ENCODE results near the gene SKOR1. TPM values are rescaled to one million over a fixed set of nuclear protein-coding genes. Genes with fewer than 3 reads are reported as not detected.

SKOR1 gene
- polyA plus RNA-seq, 3 donors from 2014 or later: 0.08 TPM; not detected in 2

GRCh38 chr15:67826717-67827561, 1.6 kb downstream of the SKOR1 start:
- peaks cover 12 to 27% of the 10 kb centered on the region in 2 donors for H3K4me1 Mint-ChIP-seq
- peaks cover 0 to 3% (median 0%) of the 10 kb centered on the region in 6 donors for H3K9me3 Mint-ChIP-seq
- peaks cover 34 to 71% (median 49%) of the 10 kb centered on the region in 3 donors for H3K27me3 Mint-ChIP-seq (ENCODE audit: low read depth in 3 of 3)
- peaks cover 0 to 7% (median 0%) of the 10 kb centered on the region in 3 donors for H3K36me3 Mint-ChIP-seq
- DNase-seq: no peak
- H3K4me3 Mint-ChIP-seq: no peak overlapping the region
- H3K27ac Mint-ChIP-seq: no peak overlapping the region

- Mint-ChIP-seq H3K4me1 (peaks cover 13 to 23% of the 10 kb centered on the region in 2 donors), H3K9me3 (peaks cover 0 to 3% (median 0%) of the 10 kb centered on the region in 6 donors), H3K4me3 (no peak overlapping the region), H3K36me3 (peaks cover 0 to 7% (median 0%) of the 10 kb centered on the region in 3 donors), H3K27ac (peak overlapping the region in 1 of 6 donors; percentile 46), H3K27me3 (ENCODE audit: low read depth in 3 of 3) (peaks cover 35 to 67% (median 46%) of the 10 kb centered on the region in 3 donors)
- no peak for DNase-seq
Measured at GRCh38 chr15:67827562-67828277, 2.4 kb downstream of the SKOR1 start.

GRCh38 chr15:67828278-67828968, 3.1 kb downstream of the SKOR1 start:
- peak overlapping the region in 1 of 5 donors; percentile 40 for H3K4me3 Mint-ChIP-seq
- H3K36me3 Mint-ChIP-seq: peaks cover 0 to 7% (median 0%) of the 10 kb centered on the region in 3 donors
- H3K9me3 Mint-ChIP-seq: peaks cover 0 to 3% (median 0%) of the 10 kb centered on the region in 6 donors
- peaks cover 35 to 70% (median 51%) of the 10 kb centered on the region in 3 donors for H3K27me3 Mint-ChIP-seq (ENCODE audit: low read depth in 3 of 3)
- H3K4me1 Mint-ChIP-seq: peaks cover 18 to 30% of the 10 kb centered on the region in 2 donors
- H3K27ac Mint-ChIP-seq: peak overlapping the region in 2 of 6 donors; percentile 45 to 46
- DNase-seq: no peak

DNA sequence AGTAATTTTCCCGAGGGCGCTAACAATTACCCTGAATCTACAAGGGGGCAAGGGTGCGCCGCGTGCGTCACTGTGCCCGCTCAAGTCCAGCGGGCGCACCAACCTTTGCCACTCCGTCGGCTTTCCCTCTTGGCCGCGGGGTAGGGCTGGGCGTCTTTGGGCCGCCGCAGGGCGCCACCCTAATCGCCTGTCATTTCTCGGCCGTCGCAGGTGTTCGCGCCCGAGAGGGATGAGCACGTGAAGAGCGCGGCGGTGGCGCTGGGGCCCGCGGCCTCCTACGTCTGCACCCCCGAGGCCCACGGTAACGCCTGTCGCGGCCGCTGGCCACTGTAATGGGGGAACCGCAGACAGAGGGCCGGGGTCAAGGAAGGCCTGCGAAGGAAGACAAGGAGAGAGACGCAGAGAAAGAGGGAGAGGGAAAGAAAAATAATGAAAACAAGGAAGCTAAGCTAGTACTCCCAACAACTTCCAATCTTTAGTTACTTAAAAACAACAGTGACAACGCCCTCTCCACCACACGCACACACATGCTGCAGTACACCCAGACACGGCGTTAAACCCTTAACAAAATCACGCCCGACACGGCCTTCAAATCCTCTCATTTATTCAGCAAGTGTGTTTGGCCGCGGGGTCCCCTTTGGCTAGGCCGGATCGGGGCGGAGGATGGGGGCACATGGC, 3.8 kb downstream of the SKOR1 start:
- Mint-ChIP-seq H3K9me3 (peaks cover 0 to 3% (median 0%) of the 10 kb centered on the region in 6 donors), H3K36me3 (peaks cover 0 to 2% (median 0%) of the 10 kb centered on the region in 3 donors), H3K4me1 (peaks cover 16 to 29% of the 10 kb centered on the region in 2 donors), H3K27ac (peak overlapping the region in 1 of 6 donors; percentile 46), H3K27me3 (ENCODE audit: low read depth in 3 of 3) (peaks cover 31 to 69% (median 51%) of the 10 kb centered on the region in 3 donors), H3K4me3 (peak overlapping the region in 1 of 5 donors; percentile 53)
- no peak for DNase-seq

DNA sequence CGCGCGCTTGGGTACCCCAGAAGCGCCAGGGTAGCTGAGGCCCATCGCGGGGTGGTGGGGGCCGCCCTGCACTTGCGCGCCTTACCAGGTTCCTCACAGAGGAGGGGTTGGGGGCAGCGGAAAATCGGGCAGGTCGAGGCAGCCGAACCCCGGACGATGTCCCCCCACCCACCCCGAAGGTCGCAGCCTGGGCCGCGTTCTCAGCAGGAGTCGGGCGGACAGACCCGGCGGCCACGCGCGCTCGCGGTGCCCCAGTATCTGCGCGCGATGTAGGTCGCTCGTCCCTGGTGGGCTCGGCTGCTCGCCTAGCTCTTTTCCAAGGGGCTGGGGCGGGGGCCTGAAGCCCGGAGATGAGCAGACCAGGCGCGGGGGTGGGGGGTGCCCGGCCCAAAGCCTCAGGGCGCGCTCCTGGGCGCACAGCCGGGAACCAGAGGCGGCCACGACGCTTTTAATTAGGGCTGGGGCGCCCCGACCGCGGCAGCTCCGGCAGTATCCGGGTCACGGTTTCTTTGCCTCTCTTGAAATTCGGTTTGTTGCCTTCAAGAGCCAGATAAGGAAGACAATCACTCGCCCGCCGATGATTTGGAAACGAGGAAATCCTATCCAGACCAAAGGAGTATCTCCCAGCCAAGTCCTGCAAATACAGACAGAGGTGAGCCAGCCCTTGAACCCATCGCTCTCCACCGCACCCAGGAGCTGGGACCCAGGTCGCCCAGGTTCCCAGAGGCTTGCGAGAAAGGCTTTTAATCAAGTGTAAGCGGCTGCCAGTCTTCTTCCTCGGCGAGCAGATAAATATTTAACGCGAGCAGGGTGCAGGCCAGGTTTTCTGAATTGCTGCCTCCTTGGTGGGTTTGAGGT, 4.6 kb downstream of the SKOR1 start:
- Mint-ChIP-seq H3K27me3 (ENCODE audit: low read depth in 3 of 3) (peaks cover 34 to 68% (median 54%) of the 10 kb centered on the region in 3 donors), H3K27ac (no peak overlapping the region), H3K9me3 (peaks cover 0 to 3% (median 0%) of the 10 kb centered on the region in 6 donors), H3K36me3 (no peaks in the 10 kb centered on the region), H3K4me3 (peak overlapping the region in 1 of 5 donors; percentile 53), H3K4me1 (peaks cover 21 to 34% of the 10 kb centered on the region in 2 donors)
- no peak for DNase-seq

- Mint-ChIP-seq H3K27ac (no peak overlapping the region), H3K27me3 (ENCODE audit: low read depth in 3 of 3) (peaks cover 39 to 66% (median 63%) of the 10 kb centered on the region in 3 donors), H3K36me3 (no peaks in the 10 kb centered on the region), H3K9me3 (peaks cover 0 to 3% (median 0%) of the 10 kb centered on the region in 6 donors), H3K4me3 (no peak overlapping the region), H3K4me1 (peaks cover 35 to 43% of the 10 kb centered on the region in 2 donors)
- DNase-seq: no peak
Measured at GRCh38 chr15:67831363-67831762, 6.1 kb downstream of the SKOR1 start.

GRCh38 chr15:67832031-67832551, 6.8 kb downstream of the SKOR1 start:
- peaks cover 0 to 3% (median 0%) of the 10 kb centered on the region in 6 donors for H3K9me3 Mint-ChIP-seq
- H3K4me1 Mint-ChIP-seq: peaks cover 39 to 44% of the 10 kb centered on the region in 2 donors
- H3K27me3 Mint-ChIP-seq (ENCODE audit: low read depth in 3 of 3): peaks cover 40 to 64% (median 63%) of the 10 kb centered on the region in 3 donors
- DNase-seq: no peak
- no peaks in the 10 kb centered on the region for H3K36me3 Mint-ChIP-seq
- H3K27ac Mint-ChIP-seq: no peak overlapping the region
- no peak overlapping the region for H3K4me3 Mint-ChIP-seq

DNA sequence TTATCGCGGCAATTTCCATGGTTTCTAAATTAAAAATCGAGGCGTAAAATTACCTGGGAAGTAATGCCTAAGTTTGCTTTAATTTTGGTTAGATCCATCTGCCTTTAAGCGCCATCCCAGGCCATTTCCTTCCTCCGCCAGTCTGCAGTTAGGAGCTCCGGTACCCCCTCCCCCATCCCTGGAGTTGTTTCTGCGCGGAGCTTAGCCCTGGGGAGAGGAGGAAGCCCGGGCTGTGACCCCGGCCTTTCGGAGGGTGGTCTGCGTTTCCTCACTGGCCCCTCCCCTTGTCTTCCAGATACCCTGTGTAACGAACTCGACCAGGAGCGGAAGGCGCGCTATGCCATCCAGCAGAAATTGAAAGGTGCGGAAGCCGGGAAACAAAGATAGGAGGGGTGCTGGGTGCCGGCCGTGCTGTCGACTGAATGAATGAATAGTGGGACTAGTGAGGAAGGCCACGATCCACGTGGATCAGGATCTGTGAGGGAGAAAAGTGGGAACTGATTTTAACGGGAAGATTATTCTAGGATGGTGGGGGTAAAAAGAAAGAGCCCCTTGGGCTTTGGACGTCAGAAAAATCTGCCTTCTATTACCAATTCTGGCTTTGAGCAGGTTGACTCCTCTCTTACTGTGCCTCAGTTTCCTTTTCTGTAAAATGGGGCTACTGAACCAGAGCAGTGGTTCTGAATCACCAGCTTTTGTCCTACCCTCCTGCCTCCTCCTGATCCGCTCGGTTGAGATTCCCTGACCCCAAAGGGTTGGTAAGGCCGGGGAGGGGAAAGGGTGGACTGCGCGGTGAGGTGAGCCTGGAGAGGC, 7.8 kb downstream of the SKOR1 start:
- H3K4me1 Mint-ChIP-seq: peaks cover 44 to 46% of the 10 kb centered on the region in 2 donors
- no peak overlapping the region for H3K27ac Mint-ChIP-seq
- DNase-seq: no peak
- H3K4me3 Mint-ChIP-seq: peak overlapping the region; percentile 40 to 89 (median 77)
- no peaks in the 10 kb centered on the region for H3K36me3 Mint-ChIP-seq
- peaks cover 0 to 3% (median 0%) of the 10 kb centered on the region in 6 donors for H3K9me3 Mint-ChIP-seq
- peaks cover 39 to 66% (median 65%) of the 10 kb centered on the region in 3 donors for H3K27me3 Mint-ChIP-seq (ENCODE audit: low read depth in 3 of 3)

- H3K27me3 Mint-ChIP-seq (ENCODE audit: low read depth in 3 of 3): peaks cover 37 to 58% (median 58%) of the 10 kb centered on the region in 3 donors
- H3K4me3 Mint-ChIP-seq: peak overlapping the region; percentile 77 to 89 (median 85)
- peaks cover 48 to 52% of the 10 kb centered on the region in 2 donors for H3K4me1 Mint-ChIP-seq
- H3K36me3 Mint-ChIP-seq: no peaks in the 10 kb centered on the region
- DNase-seq: peak in 1 of 3 donors; percentile 22
- no peak overlapping the region for H3K27ac Mint-ChIP-seq
- H3K9me3 Mint-ChIP-seq: peaks cover 0 to 3% (median 0%) of the 10 kb centered on the region in 6 donors
Measured at GRCh38 chr15:67833710-67834511, 8.6 kb downstream of the SKOR1 start.

DNA sequence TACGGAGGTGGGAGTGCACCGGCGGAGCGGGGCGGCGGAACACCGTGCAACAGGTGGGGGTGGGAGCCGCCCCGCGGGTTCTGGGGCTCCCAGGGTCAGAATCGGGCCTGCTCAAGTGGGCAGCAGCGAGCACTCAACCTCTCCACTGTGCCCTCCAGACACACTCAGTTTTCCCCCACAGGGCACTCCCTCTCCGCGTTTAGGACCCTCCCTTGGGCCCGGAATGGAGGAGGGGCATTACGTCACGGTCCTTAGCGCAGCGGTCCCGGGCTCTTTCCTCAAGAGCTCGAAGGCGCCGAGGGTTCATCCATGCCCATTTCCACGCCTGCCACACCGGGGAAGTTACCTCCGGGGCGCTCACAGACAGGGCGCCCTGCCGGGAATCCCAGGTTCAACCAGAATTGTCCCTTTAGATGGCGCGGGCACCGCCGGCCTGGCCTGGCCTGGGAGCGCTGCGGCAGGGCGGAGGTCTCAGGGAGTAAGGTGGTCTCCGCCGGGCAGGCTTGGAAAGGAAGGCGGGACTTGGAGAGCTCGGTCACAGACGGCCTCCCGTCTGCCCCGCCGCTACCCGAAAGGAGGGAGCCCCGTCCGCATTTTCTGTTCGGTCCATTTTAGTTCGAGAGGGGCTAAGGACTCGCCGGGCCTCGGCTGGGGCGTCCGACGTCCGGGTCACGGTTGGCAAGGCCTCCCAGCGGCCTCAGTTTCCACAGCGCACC, 9.4 kb downstream of the SKOR1 start:
- Mint-ChIP-seq H3K27ac (no peak overlapping the region), H3K4me3 (peak overlapping the region; percentile 81 to 89 (median 85)), H3K27me3 (ENCODE audit: low read depth in 3 of 3) (peaks cover 42 to 58% (median 57%) of the 10 kb centered on the region in 3 donors), H3K36me3 (no peaks in the 10 kb centered on the region), H3K9me3 (no peaks in the 10 kb centered on the region), H3K4me1 (peaks cover 49 to 60% of the 10 kb centered on the region in 2 donors)
- peak in 1 of 3 donors; percentile 17 for DNase-seq
